GM12801 (cell line): ENCODE results near the gene HNMT.

Experiments
- CTCF ChIP-seq: IDR thresholded peaks from one replicate; pipeline ENCODE4 v1.5.1; 2011; ENCODE audit warnings: control low read depth; ENCODE audit not compliant: insufficient read length; ENCODE audit errors: extremely low read depth

The HNMT gene

DNA sequence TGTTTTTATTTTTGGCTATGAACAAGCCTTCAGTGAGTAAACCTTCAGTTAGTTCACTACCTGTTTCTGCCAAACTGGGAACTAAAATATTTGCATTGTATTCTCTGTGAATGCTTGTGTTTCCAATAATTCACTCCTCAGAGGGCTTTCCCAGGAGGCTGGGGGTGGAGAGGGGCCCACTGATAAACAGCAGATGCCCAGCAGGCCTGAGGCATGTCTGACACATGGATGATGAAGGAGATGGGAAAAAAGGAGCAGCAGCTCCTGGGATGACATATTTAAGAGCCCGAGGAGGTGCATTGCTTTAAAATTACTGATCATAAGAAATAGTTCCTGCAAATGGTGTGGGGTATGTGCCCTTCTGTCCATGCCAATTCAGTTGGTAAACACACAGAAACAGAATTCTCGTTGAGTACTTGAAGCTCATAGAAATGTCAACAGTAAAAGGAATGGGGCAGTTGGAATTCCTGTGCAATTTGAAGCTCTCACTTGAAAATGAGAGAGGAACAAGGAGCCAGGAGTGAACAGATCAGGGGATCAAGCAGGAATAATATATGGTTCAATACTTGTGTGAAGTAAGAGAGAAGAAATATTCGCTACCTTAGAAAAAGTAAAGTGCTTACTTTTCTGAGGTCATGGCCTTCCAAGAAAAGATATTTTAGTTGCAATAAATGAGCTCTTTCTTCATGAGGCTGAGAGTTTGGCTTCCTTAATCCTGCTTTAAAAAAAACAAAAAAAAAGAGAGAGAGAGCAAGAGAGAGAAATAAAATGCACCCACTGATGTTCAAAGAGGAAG is 22.0 kb upstream of the HNMT start:
- TF ChIP-seq CTCF = no peak

DNA sequence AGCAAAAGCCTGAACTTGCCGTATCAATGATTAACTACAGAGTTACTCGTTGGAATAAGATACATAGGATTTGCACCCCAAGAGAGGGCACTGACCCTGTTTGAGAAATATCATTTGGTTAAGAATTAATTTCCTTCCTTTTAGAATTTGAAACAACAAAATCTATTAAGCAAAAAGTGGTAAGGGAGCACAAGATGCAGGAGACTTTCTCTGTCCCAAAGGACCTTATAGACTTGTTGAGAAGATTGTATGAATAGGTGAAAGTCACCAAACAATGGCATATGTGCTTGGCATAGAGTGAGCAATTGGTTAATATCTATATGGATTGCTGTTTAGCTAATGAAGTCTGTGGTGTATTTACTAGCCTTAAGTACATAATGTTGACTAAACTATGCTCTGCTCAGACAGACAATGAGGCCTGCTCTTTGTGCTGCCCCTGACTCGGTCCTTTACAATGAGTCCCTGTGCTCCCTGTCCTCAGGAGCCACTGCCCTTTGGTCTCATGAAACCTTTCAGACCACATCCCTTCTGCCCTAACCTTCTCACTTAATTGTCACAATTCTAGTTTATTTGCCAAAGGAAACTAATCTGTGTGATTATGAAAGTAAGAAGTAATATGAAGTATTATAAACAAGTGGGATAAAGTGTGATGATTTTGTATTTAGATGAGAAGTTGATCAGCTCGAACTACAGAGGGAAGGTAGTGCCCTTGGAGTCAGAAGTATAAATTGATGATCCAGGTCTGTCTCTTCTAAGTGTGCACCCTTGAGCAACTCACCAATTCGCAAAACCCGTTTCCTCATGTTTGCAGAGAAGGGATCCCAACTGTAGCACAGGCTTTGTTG is 21.2 kb upstream of the HNMT start:
- no peak for TF ChIP-seq CTCF

GRCh38 chr2:137943678-137944347 is 20.5 kb upstream of the HNMT start:
- no peak for TF ChIP-seq CTCF

DNA sequence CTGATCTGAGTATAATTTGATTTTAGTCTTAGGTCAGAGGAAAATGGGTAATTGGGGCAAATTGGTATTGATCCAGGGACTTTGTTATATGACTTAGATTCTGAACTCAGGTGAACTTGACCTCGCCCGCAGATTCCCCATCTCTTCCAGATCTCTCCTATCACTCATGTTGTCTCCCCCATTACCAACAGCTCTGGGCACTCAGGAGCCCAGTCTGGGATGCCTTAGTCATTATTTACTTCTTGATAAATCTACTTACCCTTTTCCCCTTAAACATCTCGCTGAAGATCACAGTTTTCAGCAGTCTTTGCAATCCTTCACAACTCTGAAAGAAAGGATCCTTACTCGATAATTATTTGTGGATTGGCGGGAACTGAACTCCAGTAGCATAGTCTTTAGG is 19.6 kb upstream of the HNMT start:
- TF ChIP-seq CTCF = no peak

- no peak for TF ChIP-seq CTCF
These were observed 19.0 kb upstream of the HNMT start for GRCh38 chr2:137945229-137945628.

DNA sequence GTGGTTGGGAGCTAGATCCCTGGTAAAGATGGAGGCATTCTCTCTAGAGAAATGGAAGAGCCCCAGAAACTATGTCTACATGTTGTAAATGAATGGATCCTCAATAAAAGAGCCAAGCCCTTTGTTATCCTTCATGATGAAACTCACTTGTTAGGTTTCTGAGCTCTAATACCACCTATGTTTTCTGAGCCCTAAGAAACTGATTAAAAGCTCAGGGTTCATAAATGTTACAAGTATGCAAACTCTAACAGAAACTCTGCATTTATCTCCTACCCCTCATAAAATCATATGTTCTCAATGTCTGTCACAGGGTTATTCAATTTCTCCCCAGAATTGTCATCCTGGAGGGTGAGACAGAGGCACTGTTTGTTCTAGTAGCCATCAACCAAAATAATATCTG is 18.0 kb upstream of the HNMT start:
- no peak for TF ChIP-seq CTCF
